Duodenal mucosa (tissue), 2 donors: Measurements from ENCODE around the gene GHRL.

Experiments used
- H3K27ac ChIP-seq: one replicate; pipeline ENCODE4 v1.7.0; 2013; ENCODE audit warnings: low read depth, low read length
- H3K27me3 ChIP-seq, 2 donors: one replicate each; pipeline ENCODE4 v1.7.0; 2013; ENCODE audit warnings: low read length in 2 of 2, control low read depth in 1 of 2; ENCODE audit not compliant: insufficient read depth in 2 of 2, control insufficient read depth in 1 of 2
- H3K36me3 ChIP-seq, 2 donors: one replicate each; pipeline ENCODE4 v1.7.0; 2013; ENCODE audit warnings: low read length in 2 of 2, control low read depth in 1 of 2; ENCODE audit not compliant: insufficient read depth in 2 of 2, control insufficient read depth in 1 of 2
- H3K4me1 ChIP-seq, 2 donors: one replicate each; pipeline ENCODE4 v1.7.0; 2013; ENCODE audit warnings: low read length in 2 of 2, control low read depth in 1 of 2; ENCODE audit not compliant: insufficient read depth in 2 of 2, control insufficient read depth in 1 of 2
- H3K4me3 ChIP-seq, 2 donors: one replicate each; pipeline ENCODE4 v1.7.0; 2013; ENCODE audit warnings: low read length in 2 of 2, low read depth in 1 of 2
- H3K9ac ChIP-seq, 2 donors: one replicate each; pipeline ENCODE4 v1.7.0; 2013; ENCODE audit warnings: low read length in 2 of 2, low read depth in 1 of 2
- H3K9me3 ChIP-seq, 2 donors: one replicate each; pipeline ENCODE4 v1.7.0; 2013; ENCODE audit warnings: low read length in 2 of 2, control low read depth in 1 of 2; ENCODE audit not compliant: control insufficient read depth in 1 of 2

GHRL gene

DNA sequence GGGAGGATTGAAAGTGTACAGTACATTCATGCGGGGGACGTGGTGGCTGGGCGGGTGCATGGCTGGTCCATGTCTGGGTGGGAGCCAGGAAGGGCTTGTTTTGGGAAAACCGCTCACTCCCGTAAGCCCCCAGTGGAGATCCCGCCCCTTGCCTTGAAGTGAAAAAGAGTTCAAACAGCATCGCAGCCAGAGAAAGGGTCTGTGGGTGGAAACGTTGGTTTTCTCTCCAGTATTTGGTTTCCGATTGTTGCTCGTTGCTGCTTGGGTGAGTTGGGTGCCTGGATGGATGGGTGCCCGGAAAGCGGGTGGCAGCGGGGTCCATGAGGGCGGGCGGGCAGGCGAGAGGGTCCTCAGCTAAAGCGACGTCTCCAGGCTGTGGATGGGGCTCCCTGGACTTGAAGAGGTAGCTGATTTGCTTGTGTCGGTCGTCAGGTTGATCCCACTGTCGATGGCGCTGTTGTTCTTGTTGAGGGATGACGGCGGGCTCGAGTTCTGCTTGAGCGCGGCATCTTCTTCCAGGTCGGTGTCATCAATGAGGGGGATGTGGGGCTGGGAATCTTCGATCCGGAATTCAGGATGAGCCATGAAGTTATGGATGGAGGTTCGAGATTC lies 35.8 kb upstream of the GHRL start:
- Histone ChIP-seq H3K9ac (no peak overlapping the region), H3K27ac (no peak overlapping the region), H3K4me1 (no peaks in the 10 kb centered on the region), H3K9me3 (no peaks in the 10 kb centered on the region), H3K27me3 (peaks cover 7 to 17% of the 10 kb centered on the region in 2 donors), H3K4me3 (no peak overlapping the region), H3K36me3 (no peaks in the 10 kb centered on the region)

DNA sequence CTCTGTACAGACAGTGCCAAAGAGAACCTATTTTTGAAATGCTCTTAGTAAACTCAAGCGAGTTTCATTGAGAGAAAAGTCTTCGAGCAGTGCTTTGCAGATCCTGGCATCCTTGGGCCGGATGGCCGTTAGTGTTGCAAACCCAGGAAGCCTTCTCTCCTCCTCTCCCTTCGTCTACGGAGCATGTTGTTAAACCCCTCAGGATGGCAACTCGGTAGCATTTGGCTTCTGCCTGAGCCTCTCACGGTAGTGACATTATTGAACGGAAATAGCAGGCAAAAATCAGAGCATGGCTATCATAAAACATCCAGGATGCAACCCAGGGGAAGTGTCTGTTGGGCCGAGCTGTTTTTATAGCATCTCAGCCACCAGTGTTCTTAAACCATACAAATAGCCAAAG lies 34.8 kb upstream of the GHRL start:
- Histone ChIP-seq H3K27ac (no peak overlapping the region), H3K4me1 (no peaks in the 10 kb centered on the region), H3K9me3 (no peaks in the 10 kb centered on the region), H3K36me3 (no peaks in the 10 kb centered on the region), H3K27me3 (peaks cover 7 to 17% of the 10 kb centered on the region in 2 donors), H3K4me3 (no peak overlapping the region), H3K9ac (no peak overlapping the region)

DNA sequence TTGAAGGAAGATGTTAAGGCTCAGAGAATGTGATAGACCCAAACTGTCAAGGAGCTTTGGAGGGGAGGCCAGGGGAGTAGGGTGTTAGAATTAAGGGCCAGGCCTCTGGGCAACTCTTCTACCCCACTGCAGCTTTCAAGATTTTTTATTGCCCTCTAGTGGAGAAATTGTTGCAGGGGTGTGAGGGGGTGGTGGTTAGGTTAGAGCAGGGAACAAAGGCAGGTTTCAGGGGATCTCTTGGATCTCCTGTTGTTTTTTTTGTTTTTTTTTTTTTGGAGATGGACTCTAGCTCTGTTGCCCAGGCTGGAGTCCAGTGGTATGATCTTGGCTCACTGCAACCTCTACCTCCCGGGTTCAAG lies 29.6 kb upstream of the GHRL start:
- peaks cover 22 to 31% of the 10 kb centered on the region in 2 donors for H3K4me1 ChIP-seq
- H3K27me3 ChIP-seq, result peaks cover 0 to 7% of the 10 kb centered on the region in 2 donors
- no peak overlapping the region for H3K4me3 ChIP-seq
- no peaks in the 10 kb centered on the region for H3K9me3 ChIP-seq
- H3K36me3 ChIP-seq, result peaks cover 13 to 15% of the 10 kb centered on the region in 2 donors
- H3K9ac ChIP-seq, result no peak overlapping the region
- no peak overlapping the region for H3K27ac ChIP-seq

DNA sequence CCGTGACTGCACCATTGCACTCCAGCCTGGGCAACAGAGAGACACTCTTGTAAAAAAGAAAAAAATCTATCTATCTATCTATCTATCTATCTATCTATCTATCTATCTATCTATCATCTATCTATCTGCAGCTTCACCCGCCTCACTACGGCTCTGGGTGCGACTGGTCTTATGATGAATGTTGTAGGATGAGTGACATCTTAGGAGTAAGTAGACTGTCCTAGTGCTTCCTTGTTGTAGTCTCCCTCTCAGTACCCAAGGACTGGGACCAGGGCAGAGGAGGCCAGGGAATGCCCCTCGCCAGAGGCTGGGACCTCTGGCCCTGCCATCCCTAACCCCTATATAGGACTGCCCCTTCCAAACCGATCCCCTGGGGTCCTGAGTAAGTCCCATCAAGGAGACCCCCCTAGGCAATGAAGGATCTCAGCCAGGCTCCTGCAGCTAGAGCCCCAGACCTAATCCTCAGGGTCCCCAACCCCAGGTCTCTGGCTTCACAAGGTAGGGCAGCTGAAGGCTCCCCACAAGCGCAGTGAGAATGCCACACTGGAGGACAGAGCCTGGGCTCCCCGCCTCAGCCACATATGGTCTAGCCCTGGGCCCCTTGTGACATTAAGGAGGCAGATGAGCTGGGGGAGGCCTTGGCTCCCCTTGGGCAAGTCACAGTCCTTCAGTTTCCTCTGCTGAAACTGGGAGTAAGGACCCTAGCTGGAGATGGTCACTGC lies 29.0 kb upstream of the GHRL start:
- H3K4me3 ChIP-seq, result no peak overlapping the region
- H3K9me3 ChIP-seq, result no peaks in the 10 kb centered on the region
- peaks cover 0 to 7% of the 10 kb centered on the region in 2 donors for H3K27me3 ChIP-seq
- peaks cover 17 to 20% of the 10 kb centered on the region in 2 donors for H3K36me3 ChIP-seq
- no peak overlapping the region for H3K27ac ChIP-seq
- peaks cover 27 to 36% of the 10 kb centered on the region in 2 donors for H3K4me1 ChIP-seq
- H3K9ac ChIP-seq, result peak overlapping the region in 1 of 2 donors; percentile 99

DNA sequence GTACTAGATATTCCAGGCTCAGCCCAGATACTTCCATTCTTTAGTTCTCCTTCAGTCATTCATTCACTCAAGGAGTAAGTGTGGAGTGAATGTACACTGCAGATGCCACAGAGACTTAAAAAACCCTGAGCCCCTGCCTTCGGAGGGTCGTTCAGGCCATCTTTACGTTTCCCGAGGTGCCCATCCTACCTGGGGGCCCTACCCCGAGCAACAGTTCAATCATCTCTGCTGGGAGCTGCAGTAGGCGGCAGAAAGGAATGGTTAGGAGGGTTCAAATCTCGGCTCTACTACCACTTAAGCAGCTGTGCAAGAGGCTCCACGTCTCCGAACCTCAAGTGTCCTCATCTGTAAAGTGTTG lies 27.6 kb upstream of the GHRL start:
- H3K36me3 ChIP-seq, result peaks cover 27 to 33% of the 10 kb centered on the region in 2 donors
- peak overlapping the region; percentile 100 for H3K4me3 ChIP-seq
- H3K4me1 ChIP-seq, result peaks cover 27 to 39% of the 10 kb centered on the region in 2 donors
- peak overlapping the region; percentile 96 to 99 for H3K9ac ChIP-seq
- no peaks in the 10 kb centered on the region for H3K27me3 ChIP-seq
- peak overlapping the region; percentile 80 for H3K27ac ChIP-seq
- H3K9me3 ChIP-seq, result no peaks in the 10 kb centered on the region

DNA sequence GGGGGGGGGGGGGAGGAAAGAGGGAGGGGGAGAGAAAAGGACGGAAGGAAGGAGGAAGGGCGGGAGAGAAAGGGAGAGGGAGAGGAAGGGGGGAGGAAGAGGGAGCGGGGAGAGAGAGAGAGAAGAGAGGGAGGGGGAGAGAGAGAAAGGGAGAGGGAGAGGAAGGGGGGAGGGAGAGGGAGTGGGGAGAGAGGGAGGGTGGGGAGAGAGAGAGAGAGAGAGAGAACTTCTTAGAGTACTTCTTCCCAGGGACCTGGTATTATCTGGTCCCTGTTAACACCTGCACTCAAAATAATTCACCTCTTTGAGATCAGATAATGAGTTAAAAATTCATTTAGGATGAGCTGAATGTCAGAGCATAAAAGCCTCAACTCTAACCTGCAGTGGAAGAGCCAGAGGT lies 27.1 kb upstream of the GHRL start:
- H3K9ac ChIP-seq, result peak overlapping the region; percentile 96 to 99
- no peaks in the 10 kb centered on the region for H3K9me3 ChIP-seq
- peak overlapping the region; percentile 100 for H3K4me3 ChIP-seq
- peaks cover 27 to 39% of the 10 kb centered on the region in 2 donors for H3K4me1 ChIP-seq
- H3K27ac ChIP-seq, result no peak overlapping the region
- H3K36me3 ChIP-seq, result peaks cover 31 to 38% of the 10 kb centered on the region in 2 donors
- H3K27me3 ChIP-seq, result no peaks in the 10 kb centered on the region

DNA sequence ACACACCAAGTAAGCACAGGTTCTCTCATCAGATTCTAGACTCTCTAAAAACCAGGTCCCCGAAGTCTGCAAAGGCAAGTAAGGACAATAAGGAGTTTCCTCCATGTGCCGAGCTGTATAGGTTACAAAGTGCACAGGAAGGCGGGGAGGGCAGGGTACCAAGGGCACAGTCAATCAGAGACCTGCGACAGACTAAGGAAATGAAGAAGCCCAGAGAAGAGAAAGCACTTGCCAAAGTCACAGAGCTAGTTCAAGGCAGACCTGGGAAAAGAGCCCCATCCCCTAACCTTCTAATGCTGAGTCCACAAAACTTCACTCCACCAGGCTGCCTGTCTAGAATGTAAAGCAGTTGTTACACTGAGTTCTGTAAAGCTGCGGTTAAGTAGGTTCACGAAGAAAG lies 26.5 kb upstream of the GHRL start:
- Histone ChIP-seq H3K36me3 (peaks cover 37 to 43% of the 10 kb centered on the region in 2 donors), H3K9me3 (no peaks in the 10 kb centered on the region), H3K27ac (no peak overlapping the region), H3K4me1 (peaks cover 27 to 39% of the 10 kb centered on the region in 2 donors), H3K4me3 (peak overlapping the region; percentile 60 to 100), H3K27me3 (no peaks in the 10 kb centered on the region), H3K9ac (peak overlapping the region; percentile 36 to 58)

DNA sequence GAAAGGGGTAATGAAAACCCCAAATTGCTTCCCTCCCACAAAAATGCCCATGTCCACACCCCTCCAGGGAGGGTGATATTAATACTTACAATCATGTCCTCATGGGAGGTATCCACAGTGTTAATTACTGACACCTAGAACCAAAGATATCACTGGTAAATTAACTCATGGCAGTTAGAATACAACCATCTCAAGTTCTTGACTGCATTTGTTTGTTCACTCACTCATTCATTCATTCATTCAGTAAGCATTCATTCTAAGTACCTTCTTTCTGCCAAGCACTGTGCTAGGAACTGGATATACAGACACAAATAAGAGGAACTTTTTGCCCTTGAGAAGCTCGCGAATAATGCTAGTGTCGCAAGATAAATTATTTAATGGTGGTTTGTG lies 25.2 kb upstream of the GHRL start:
- H3K27me3 ChIP-seq, result no peaks in the 10 kb centered on the region
- no peak overlapping the region for H3K9ac ChIP-seq
- H3K36me3 ChIP-seq, result peaks cover 46 to 56% of the 10 kb centered on the region in 2 donors
- H3K4me3 ChIP-seq, result peak overlapping the region in 1 of 2 donors; percentile 100
- peaks cover 27 to 39% of the 10 kb centered on the region in 2 donors for H3K4me1 ChIP-seq
- no peaks in the 10 kb centered on the region for H3K9me3 ChIP-seq
- H3K27ac ChIP-seq, result no peak overlapping the region

DNA sequence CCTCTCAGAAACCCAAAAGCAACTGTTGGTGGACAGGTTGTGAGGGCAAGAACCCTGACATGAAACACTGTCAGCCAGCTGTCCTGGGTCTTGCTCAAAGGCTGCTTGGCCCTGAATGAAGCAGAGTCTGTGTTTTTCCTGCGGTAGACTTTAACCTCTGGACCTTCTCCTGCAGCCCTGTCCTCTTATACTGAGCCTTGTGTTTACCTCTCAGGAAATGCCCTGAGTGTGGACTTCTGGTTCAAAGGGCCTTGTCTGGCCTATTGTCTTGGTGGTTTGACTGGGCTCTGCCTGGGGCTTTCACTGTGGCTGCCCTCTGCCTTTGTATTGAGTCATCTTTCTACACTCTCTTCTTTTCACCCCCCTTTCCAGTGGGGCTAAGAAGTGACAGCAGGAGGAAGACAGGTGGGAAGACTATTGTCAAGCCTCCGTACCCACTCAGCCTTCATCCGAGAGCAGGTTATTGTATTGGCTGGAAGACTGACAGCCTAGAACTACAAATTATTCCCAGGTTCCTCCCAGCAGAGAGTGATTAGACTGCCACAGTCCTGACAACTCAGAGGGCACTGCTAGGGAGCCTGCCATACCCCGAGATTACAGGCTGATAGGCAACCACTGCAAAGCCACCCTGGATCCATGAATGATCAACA lies 24.7 kb upstream of the GHRL start:
- no peak overlapping the region for H3K9ac ChIP-seq
- peaks cover 51 to 61% of the 10 kb centered on the region in 2 donors for H3K36me3 ChIP-seq
- no peak overlapping the region for H3K27ac ChIP-seq
- no peaks in the 10 kb centered on the region for H3K27me3 ChIP-seq
- no peaks in the 10 kb centered on the region for H3K9me3 ChIP-seq
- H3K4me1 ChIP-seq, result peaks cover 27 to 39% of the 10 kb centered on the region in 2 donors
- H3K4me3 ChIP-seq, result peak overlapping the region in 1 of 2 donors; percentile 100

DNA sequence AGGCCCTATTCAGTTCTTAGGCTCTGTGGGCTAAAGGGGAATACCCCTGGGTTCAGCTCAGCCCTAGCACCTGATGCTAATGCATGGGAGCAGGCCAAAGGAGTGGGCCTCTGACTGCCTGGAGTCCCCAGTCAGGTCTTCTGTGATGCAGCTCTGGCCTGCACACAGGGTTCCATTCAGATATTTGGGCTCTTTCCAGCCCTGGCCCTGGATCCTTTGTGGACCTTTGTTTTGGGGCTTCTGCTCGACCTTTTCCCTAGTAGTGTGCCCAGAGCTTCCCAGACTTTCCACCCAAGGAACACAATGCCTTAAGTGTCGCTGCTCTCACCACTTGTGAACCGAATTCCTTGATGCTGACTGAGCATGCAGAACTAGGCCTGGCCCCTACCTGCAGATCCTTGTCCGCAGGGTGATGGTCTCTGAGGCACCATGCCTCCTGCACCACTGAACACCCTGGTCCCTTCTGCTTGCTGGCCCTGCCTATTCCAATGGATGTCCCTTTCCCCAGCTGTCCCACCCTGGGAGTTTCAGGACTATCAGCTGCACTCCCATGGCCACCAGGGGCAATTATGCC lies 23.1 kb upstream of the GHRL start:
- H3K4me1 ChIP-seq, result peaks cover 27 to 39% of the 10 kb centered on the region in 2 donors
- no peak overlapping the region for H3K27ac ChIP-seq
- H3K9me3 ChIP-seq, result no peaks in the 10 kb centered on the region
- no peaks in the 10 kb centered on the region for H3K27me3 ChIP-seq
- H3K4me3 ChIP-seq, result no peak overlapping the region
- peaks cover 58 to 77% of the 10 kb centered on the region in 2 donors for H3K36me3 ChIP-seq
- H3K9ac ChIP-seq, result no peak overlapping the region
